ENCODE measurements around the gene SGF29. TPM values are rescaled to one million over a fixed set of nuclear protein-coding genes. Genes with fewer than 3 reads are reported as not detected.
A peak's percentile ranks its signal among the peaks of the same experiment; 100 is the strongest.

Gene SGF29
- total RNA-seq (2022) (13.9 and 23.5 TPM in 2 replicates), Bru-seq, nascent RNA (percentile 46 among the genes with signal in this experiment), BruChase-seq, experiment 1, labeled RNA remaining after a 6-hour chase (percentile 38 among the genes with signal in this experiment), BruChase-seq, experiment 2, labeled RNA remaining after a 2-hour chase (percentile 39 among the genes with signal in this experiment)
- long read RNA-seq, transcript SGF29-201 (10 exons, 1,153 nt): major isoform, 12 of 33 reads
- long read RNA-seq, partial matches to known transcripts: 0 of 33 reads
- long read RNA-seq, other reads (novel, unspliced or antisense): 21 of 33 reads

GRCh38 chr16:28553776-28554633 is at the start of gene SGF29:
Gene SGF29 (plus strand): TSS chr16:28553920. CDS start chr16:28581070, 27,150 bp downstream.
- no peaks in the 10 kb centered on the region for H3K27me3 Mint-ChIP-seq (ENCODE audit: insufficient read depth, unreplicated experiment)
- H3K27ac Mint-ChIP-seq (ENCODE audit: low read depth, unreplicated experiment): peak within 1 kb of the TSS; percentile 88
- H3K4me3 Mint-ChIP-seq (ENCODE audit: unreplicated experiment): peak within 1 kb of the TSS; percentile 80
- DNase-seq (ENCODE audit: unreplicated experiment): peak; percentile 84
- ChIA-PET CTCF (interaction anchor here (0.6 to 1.7 kb wide), 9 partner anchors 9 to 1216 kb away, joined by 3 to 4 read pairs (median 3); partner anchors contain the start of gene NFATC2IP), POLR2A (interaction anchor here (0.7 to 1.6 kb wide), 8 partner anchors 9 to 290 kb away, joined by 3 to 9 read pairs (median 4); partner anchors contain the start of genes ATXN2L and NUPR1)
- H3K36me3 Mint-ChIP-seq (ENCODE audit: insufficient read depth, unreplicated experiment): peaks cover 9% of the 10 kb centered on the region
- peaks cover 12% of the 10 kb centered on the region for H3K4me1 Mint-ChIP-seq (ENCODE audit: insufficient read depth, unreplicated experiment)
- TSS peak; percentile 98 for BruUV-seq (replicated peaks)
- no peaks in the 10 kb centered on the region for H3K9me3 Mint-ChIP-seq (ENCODE audit: unreplicated experiment)
- no peak for TF ChIP-seq CTCF (IDR thresholded peaks at IDR 0.05; ENCODE audit: unreplicated experiment)
- intact Hi-C loops (cut with micrococcal nuclease): no loop called here

DNA sequence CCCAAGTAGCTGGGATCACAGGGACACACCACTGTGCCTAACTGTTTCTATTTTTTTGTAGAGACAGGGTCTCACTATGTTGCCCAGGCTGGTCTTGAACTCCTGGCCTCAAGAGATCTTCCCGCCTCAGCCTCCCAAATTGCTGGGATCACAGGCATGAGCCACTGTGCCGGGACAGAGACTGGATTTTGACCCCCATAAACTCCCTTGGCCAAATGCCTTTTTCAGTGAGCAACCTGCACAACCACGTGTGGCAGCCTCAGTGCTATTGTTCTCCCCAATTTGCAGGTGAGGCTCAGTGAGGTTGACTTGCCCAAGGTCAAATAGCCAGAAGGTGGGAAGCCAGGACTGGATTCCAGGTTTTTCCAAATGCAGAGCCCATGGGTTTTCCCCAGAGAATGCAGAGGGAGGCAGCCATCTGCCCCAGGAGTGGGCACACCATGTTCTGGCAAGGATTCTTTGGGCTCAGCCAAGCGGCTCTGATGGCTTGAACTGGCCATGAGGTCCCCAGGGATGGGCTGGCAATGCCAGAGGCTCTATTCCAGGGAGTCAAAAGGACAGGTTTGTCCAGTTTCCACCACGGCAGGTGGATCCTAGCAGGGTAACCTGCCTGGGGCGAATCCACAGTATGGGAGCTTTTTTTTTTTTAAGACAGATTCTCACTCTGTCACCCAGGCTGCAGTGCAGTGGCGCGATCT is 48.9 kb upstream of the SGF29 start:
- intact Hi-C loops (cut with micrococcal nuclease): no loop called here
- BruUV-seq (replicated peaks): no TSS peak
- peaks cover 19% of the 10 kb centered on the region for H3K27me3 Mint-ChIP-seq (ENCODE audit: insufficient read depth, unreplicated experiment)
- no peak for TF ChIP-seq CTCF (IDR thresholded peaks at IDR 0.05; ENCODE audit: unreplicated experiment)
- no peak overlapping the region for H3K27ac Mint-ChIP-seq (ENCODE audit: low read depth, unreplicated experiment)
- ChIA-PET CTCF (no interaction called here), POLR2A (no interaction called here)
- no peaks in the 10 kb centered on the region for H3K9me3 Mint-ChIP-seq (ENCODE audit: unreplicated experiment)
- no peak overlapping the region for H3K4me3 Mint-ChIP-seq (ENCODE audit: unreplicated experiment)
- no peaks in the 10 kb centered on the region for H3K4me1 Mint-ChIP-seq (ENCODE audit: insufficient read depth, unreplicated experiment)
- no peaks in the 10 kb centered on the region for H3K36me3 Mint-ChIP-seq (ENCODE audit: insufficient read depth, unreplicated experiment)
- DNase-seq (ENCODE audit: unreplicated experiment): no peak

- intact Hi-C loops (cut with micrococcal nuclease): no loop called here
Measured at GRCh38 chr16:28505489-28506137, 48.1 kb upstream of the SGF29 start.

More at GRCh38 chr16:28505489-28506137, 48.1 kb upstream of the SGF29 start:
- TF ChIP-seq CTCF (IDR thresholded peaks at IDR 0.05; ENCODE audit: unreplicated experiment): no peak
- Mint-ChIP-seq H3K36me3 (ENCODE audit: insufficient read depth, unreplicated experiment) (no peaks in the 10 kb centered on the region), H3K4me3 (ENCODE audit: unreplicated experiment) (no peak overlapping the region), H3K4me1 (ENCODE audit: insufficient read depth, unreplicated experiment) (no peaks in the 10 kb centered on the region), H3K27me3 (ENCODE audit: insufficient read depth, unreplicated experiment) (peaks cover 19% of the 10 kb centered on the region), H3K9me3 (ENCODE audit: unreplicated experiment) (no peaks in the 10 kb centered on the region), H3K27ac (ENCODE audit: low read depth, unreplicated experiment) (no peak overlapping the region)
- POLR2A ChIA-PET: no interaction called here
- no TSS peak for BruUV-seq (replicated peaks)
- CTCF ChIA-PET: no interaction called here
- no peak for DNase-seq (ENCODE audit: unreplicated experiment)

All from MCF 10A (cell line).